ENCODE data around the gene OR2A12. TPM values are rescaled to one million over a fixed set of nuclear protein-coding genes. Genes with fewer than 3 reads are reported as not detected.
"Not testable (repeated sequence)": the region's sequence is repeated elsewhere in the genome, so short reads cannot be mapped to it uniquely, and the experiment has no call there.

The OR2A12 gene
- total RNA-seq, 1 donor from 2014 or later = not detected

DNA sequence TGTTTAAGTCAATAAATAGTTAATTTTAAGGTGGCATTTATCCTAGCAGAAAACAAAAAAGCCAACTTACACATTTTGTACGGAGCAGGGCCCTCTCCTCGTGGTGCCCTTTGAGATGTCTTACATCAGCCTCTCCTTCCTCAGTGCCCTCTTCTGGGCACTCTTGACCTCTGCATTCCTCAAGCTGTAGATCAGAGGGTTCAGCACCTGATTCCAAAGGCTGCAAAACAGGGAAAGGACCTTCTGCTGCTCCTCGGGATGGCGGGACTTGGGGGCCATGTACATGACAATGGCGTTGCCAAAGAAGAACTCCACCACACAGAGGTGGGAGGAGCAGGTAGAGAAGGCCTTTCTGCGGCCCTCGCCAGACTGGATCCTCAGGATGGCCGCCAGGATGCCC lies 32.3 kb downstream of the OR2A12 start:
- DNase-seq (ENCODE audit: low spot score) = no peak

GRCh38 chr7:144122876-144123275 lies 36.8 kb downstream of the OR2A12 start, which contains the start of gene OR2A14:
Gene OR2A14, plus strand, starts transcription at chr7:144123176. Its CDS starts 5,937 bp downstream, at chr7:144129113.
- DNase-seq (ENCODE audit: low spot score) = no peak

- DNase-seq (ENCODE audit: low spot score) = peak; percentile 83
Observed at GRCh38 chr7:144127714-144128334, 41.7 kb downstream of the OR2A12 start.

DNA sequence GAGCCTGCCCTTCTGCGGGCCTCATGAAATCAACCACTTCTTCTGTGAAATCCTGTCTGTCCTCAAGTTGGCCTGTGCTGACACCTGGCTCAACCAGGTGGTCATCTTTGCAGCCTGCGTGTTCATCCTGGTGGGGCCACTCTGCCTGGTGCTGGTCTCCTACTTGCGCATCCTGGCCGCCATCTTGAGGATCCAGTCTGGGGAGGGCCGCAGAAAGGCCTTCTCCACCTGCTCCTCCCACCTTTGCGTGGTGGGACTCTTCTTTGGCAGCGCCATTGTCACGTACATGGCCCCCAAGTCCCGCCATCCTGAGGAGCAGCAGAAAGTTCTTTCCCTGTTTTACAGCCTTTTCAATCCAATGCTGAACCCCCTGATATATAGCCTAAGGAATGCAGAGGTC lies 43.5 kb downstream of the OR2A12 start:
- not testable (repeated sequence) for DNase-seq (ENCODE audit: low spot score)

DNA sequence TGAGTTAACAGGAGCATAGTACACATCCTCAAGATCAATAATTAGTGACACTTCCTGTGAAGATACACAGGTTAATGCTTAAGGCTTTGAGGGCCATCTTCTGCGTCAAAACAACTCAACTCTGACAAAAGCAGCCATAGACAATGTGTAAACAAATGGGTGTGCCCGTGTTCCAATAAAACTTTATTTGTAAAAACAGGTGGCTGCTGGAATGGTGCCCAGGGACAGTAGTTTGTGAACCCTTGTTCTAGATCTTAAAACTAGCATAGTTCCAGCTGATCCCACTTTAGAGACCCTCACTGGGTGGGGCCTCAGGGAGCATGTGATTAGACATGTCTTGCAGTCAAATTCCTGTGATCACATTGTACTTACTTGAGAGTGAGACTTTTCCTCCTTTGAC lies 44.7 kb downstream of the OR2A12 start:
- no peak for DNase-seq (ENCODE audit: low spot score)

GRCh38 chr7:144132262-144132661 lies 46.2 kb downstream of the OR2A12 start:
- DNase-seq (ENCODE audit: low spot score) = no peak

- no peak for DNase-seq (ENCODE audit: low spot score)
Observed at GRCh38 chr7:144133307-144133706, 47.2 kb downstream of the OR2A12 start.

- no peak for DNase-seq (ENCODE audit: low spot score)
Observed at GRCh38 chr7:144134116-144134515, 48.0 kb downstream of the OR2A12 start.

GRCh38 chr7:144137501-144137900 lies 51.4 kb downstream of the OR2A12 start:
- DNase-seq (ENCODE audit: low spot score) = no peak

GRCh38 chr7:144142187-144142586 lies 56.1 kb downstream of the OR2A12 start:
- DNase-seq (ENCODE audit: low spot score) = no peak

DNA sequence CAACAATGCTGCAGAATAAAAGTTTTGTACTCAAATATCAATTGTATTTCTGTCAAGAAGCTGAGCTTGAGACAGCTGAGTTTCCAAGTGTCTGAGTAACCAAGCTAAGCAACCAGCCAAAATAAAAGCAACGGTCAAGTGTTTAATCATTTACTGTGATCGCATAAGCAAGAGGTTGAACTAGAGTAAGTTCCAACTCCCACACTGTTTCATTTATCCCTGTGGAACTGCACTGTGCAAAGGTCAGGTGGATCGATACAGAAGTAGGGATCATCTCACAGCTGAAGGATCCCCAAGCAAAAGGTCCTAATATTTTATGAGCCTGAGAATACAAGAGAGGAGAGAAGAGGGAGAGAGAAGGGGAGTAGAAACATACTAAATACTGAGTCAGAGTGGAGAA lies 58.3 kb downstream of the OR2A12 start:
- DNase-seq (ENCODE audit: low spot score) = no peak

GRCh38 chr7:144148224-144148827 lies 62.2 kb downstream of the OR2A12 start:
- DNase-seq (ENCODE audit: low spot score) = no peak

Other genes starting within 250 kb of the OR2A12 start
- 40.6 TPM for gene TCAF1, start 184.1 kb upstream of the OR2A12 start, total RNA-seq
- not detected for gene OR2F2, start 151.0 kb upstream of the OR2A12 start, total RNA-seq
- not detected for gene OR2F1, start 131.4 kb upstream of the OR2A12 start, total RNA-seq
- gene OR6B1, start 86.0 kb upstream of the OR2A12 start, total RNA-seq = not detected
- gene OR2A5, start 37.3 kb upstream of the OR2A12 start, total RNA-seq = not detected
- gene OR2A25, start 16.5 kb upstream of the OR2A12 start, total RNA-seq = not detected
- gene OR2A2, start 23.3 kb downstream of the OR2A12 start, total RNA-seq = not detected
- gene OR2A14, start 36.9 kb downstream of the OR2A12 start, total RNA-seq = not detected
- gene CTAGE4, start 97.2 kb downstream of the OR2A12 start, total RNA-seq = 4.0 TPM
- gene ARHGEF35, start 109.6 kb downstream of the OR2A12 start, total RNA-seq = 9.7 TPM
- gene OR2A42, start 153.3 kb downstream of the OR2A12 start, total RNA-seq = 0.08 TPM
- gene OR2A7, start 178.5 kb downstream of the OR2A12 start, total RNA-seq = 10.8 TPM
- gene CTAGE8, start 183.0 kb downstream of the OR2A12 start, total RNA-seq = 3.2 TPM
- not detected for gene OR2A1, start 226.1 kb downstream of the OR2A12 start, total RNA-seq